Mucosa of gallbladder (tissue), 1 donor: Measurements from ENCODE around the gene DDX10. TPM values are rescaled to one million over a fixed set of nuclear protein-coding genes. Genes with fewer than 3 reads are reported as not detected.

ENCODE experiments used
- DNase-seq: peaks from one replicate; pipeline ENCODE4 v3.0.0-alpha.2; 2020; ENCODE audit warnings: low spot score
- total RNA-seq: library from RNA; stranded (reverse); gene quantifications from one replicate; pipeline ENCODE4 v1.2.1, GENCODE V29; 2021
- donor health status: DM: no; HTN: no; CAD: no.

DDX10 gene
- total RNA-seq, 1 donor from 2014 or later: 18.4 TPM

GRCh38 chr11:108872781-108873291 lies 208.0 kb downstream of the DDX10 start:
- no peak for DNase-seq

- DNase-seq: no peak
Observed at GRCh38 chr11:108873310-108873709, 208.4 kb downstream of the DDX10 start.

GRCh38 chr11:108873941-108874340 lies 209.1 kb downstream of the DDX10 start:
- DNase-seq: no peak

GRCh38 chr11:108875134-108875533 lies 210.3 kb downstream of the DDX10 start:
- no peak for DNase-seq

GRCh38 chr11:108877178-108877577 lies 212.3 kb downstream of the DDX10 start:
- no peak for DNase-seq

- no peak for DNase-seq
Observed at GRCh38 chr11:108880510-108880909, 215.6 kb downstream of the DDX10 start.

- no peak for DNase-seq
Observed at GRCh38 chr11:108881131-108881530, 216.3 kb downstream of the DDX10 start.

- no peak for DNase-seq
Observed at GRCh38 chr11:108882211-108882831, 217.5 kb downstream of the DDX10 start.

- no peak for DNase-seq
Observed at GRCh38 chr11:108886005-108886659, 221.3 kb downstream of the DDX10 start.

- no peak for DNase-seq
Observed at GRCh38 chr11:108886660-108887009, 221.8 kb downstream of the DDX10 start.

GRCh38 chr11:108887436-108888238 lies 222.8 kb downstream of the DDX10 start:
- no peak for DNase-seq

- no peak for DNase-seq
Observed at GRCh38 chr11:108890482-108891105, 225.7 kb downstream of the DDX10 start.

GRCh38 chr11:108891143-108891542 lies 226.3 kb downstream of the DDX10 start:
- DNase-seq: no peak

GRCh38 chr11:108891909-108892511 lies 227.1 kb downstream of the DDX10 start:
- DNase-seq: no peak

GRCh38 chr11:108895579-108896480 lies 231.0 kb downstream of the DDX10 start:
- DNase-seq: no peak

GRCh38 chr11:108897071-108897481 lies 232.2 kb downstream of the DDX10 start:
- DNase-seq: no peak

- DNase-seq: no peak
Observed at GRCh38 chr11:108897916-108898315, 233.0 kb downstream of the DDX10 start.

- no peak for DNase-seq
Observed at GRCh38 chr11:108901359-108901758, 236.5 kb downstream of the DDX10 start.

GRCh38 chr11:108902027-108902469 lies 237.2 kb downstream of the DDX10 start:
- no peak for DNase-seq

GRCh38 chr11:108904480-108904879 lies 239.6 kb downstream of the DDX10 start:
- no peak for DNase-seq

GRCh38 chr11:108906329-108906728 lies 241.5 kb downstream of the DDX10 start:
- no peak for DNase-seq
